Measurements from ENCODE around the gene PDCD11.

- TF ChIP-seq EZH2 (IDR thresholded peaks at IDR 0.05; ENCODE audit: borderline replicate concordance, low read length) (no peak), CTCF (IDR thresholded peaks at IDR 0.05; ENCODE audit: low read length) (no peak)
Observed at GRCh38 chr10:103445767-103446567, 49.5 kb downstream of the PDCD11 start.
